Suppressor macrophage treated with lipopolysaccharide for 4 hours (primary cell): ENCODE data around the gene CTDSP1.

Source experiments
- DNase-seq: peaks from one replicate; pipeline ENCODE4 v3.0.0-alpha.2; 2020

Gene CTDSP1

GRCh38 chr2:218427741-218428140 lies 28.1 kb downstream of the CTDSP1 start:
- no peak for DNase-seq

- DNase-seq, result no peak
Observed at GRCh38 chr2:218428846-218429558, 29.3 kb downstream of the CTDSP1 start.

GRCh38 chr2:218429911-218430692 lies 30.4 kb downstream of the CTDSP1 start:
- DNase-seq, result no peak

GRCh38 chr2:218430721-218431120 lies 31.1 kb downstream of the CTDSP1 start:
- DNase-seq, result no peak

GRCh38 chr2:218431878-218432277 lies 32.2 kb downstream of the CTDSP1 start:
- DNase-seq, result no peak

- DNase-seq, result no peak
Observed at GRCh38 chr2:218432676-218433365, 33.2 kb downstream of the CTDSP1 start.

GRCh38 chr2:218434456-218434855 lies 34.8 kb downstream of the CTDSP1 start:
- no peak for DNase-seq

- no peak for DNase-seq
Observed at GRCh38 chr2:218435003-218435982, 35.6 kb downstream of the CTDSP1 start.

- DNase-seq, result no peak
Observed at GRCh38 chr2:218436992-218437391, 37.3 kb downstream of the CTDSP1 start.

GRCh38 chr2:218437969-218438368 lies 38.3 kb downstream of the CTDSP1 start:
- no peak for DNase-seq

- peak; percentile 26 for DNase-seq
Observed at GRCh38 chr2:218438596-218438995, 38.9 kb downstream of the CTDSP1 start.

GRCh38 chr2:218444692-218445357 lies 45.2 kb downstream of the CTDSP1 start:
- DNase-seq, result no peak

GRCh38 chr2:218445602-218446001 lies 45.9 kb downstream of the CTDSP1 start:
- DNase-seq, result no peak

GRCh38 chr2:218446547-218446946 lies 46.9 kb downstream of the CTDSP1 start:
- no peak for DNase-seq

- DNase-seq, result no peak
Observed at GRCh38 chr2:218447072-218447471, 47.4 kb downstream of the CTDSP1 start.

- no peak for DNase-seq
Observed at GRCh38 chr2:218448934-218449333, 49.3 kb downstream of the CTDSP1 start.

GRCh38 chr2:218452079-218452478 lies 52.4 kb downstream of the CTDSP1 start:
- no peak for DNase-seq
